D721Med (cell line): ENCODE data around the gene YPEL1.

Source experiments
- DNase-seq: peaks from one replicate; pipeline ENCODE4 v3.0.0; 2011; ENCODE audit warnings: low spot score; ENCODE audit not compliant: insufficient read length
- FAIRE-seq: peaks from 2 replicates; lab custom pipeline; 2011; peaks lifted over from hg19 to GRCh38; lab: Jason Lieb, UNC
- CTCF ChIP-seq: IDR thresholded peaks from 2 replicates; pipeline ENCODE4 v1.5.1; 2012; ENCODE audit warnings: mild to moderate bottlenecking, control low read depth; ENCODE audit not compliant: insufficient read depth; ENCODE audit errors: missing control alignments

The YPEL1 gene

DNA sequence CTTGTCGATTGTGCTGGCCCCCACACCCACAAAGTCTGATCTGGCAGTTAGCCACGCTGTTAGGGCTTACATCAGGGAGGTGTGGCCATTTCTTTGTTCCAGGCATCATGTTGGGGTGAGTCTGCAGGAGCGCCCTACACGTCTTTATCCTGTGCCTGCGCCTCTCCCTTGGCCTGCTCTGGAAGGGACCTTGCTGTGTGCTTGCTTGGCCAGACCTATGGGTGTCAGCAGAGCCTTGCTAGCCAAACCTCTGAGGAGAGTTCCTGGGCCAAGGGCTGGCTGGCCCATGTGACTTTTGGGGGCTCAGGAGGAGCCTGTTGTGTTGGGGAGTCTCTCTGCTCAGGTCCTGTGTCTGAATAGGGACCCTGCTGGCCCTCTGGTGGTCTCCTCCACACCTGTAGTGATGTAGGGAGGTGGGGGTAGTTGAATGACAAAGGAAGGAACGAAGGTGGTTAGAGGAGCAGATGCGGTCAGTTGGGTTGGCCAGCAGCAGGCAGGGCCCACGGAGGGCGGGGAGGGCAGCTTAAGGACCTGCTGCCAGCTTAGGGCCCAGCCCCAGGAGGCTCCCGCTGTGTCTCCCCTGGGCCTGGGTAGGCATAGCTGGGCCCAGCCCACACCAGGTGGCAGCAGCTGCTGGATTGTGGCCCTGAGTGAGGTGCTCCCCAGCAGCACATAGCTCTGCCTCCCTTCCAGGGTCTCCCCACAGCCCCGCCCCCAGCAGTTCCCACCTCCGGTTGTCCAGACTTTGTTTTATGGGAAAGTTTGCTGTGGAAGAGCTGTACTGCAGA lies 61.9 kb downstream of the YPEL1 start:
- no peak for DNase-seq
- no peak for FAIRE-seq
- no peak for TF ChIP-seq CTCF

DNA sequence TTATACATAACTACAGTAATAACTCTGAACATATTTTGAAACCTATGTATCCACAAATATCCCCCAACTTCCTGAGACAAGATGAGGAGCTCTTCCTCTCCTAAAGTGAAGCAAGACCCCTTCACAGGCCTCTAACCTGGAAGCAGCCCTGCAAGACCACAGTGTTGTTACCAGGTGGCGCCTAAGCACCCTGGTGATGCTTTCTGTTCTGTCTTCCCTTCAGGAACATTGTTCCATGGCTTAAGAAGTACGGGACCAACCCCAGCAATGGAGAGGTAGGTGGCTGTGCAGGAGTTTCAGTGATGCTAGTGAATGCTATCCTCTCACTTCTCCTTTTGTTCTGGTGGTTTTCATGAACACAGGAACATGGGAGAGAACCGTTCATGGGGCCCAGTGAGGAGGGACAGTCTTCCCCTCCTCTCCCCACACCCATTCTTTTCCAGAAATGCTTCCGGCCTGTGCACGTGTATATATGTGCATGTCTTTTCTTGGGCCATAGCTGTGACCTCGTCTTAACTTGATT lies 63.4 kb downstream of the YPEL1 start:
- FAIRE-seq (no peak), DNase-seq (no peak)
- no peak for TF ChIP-seq CTCF

DNA sequence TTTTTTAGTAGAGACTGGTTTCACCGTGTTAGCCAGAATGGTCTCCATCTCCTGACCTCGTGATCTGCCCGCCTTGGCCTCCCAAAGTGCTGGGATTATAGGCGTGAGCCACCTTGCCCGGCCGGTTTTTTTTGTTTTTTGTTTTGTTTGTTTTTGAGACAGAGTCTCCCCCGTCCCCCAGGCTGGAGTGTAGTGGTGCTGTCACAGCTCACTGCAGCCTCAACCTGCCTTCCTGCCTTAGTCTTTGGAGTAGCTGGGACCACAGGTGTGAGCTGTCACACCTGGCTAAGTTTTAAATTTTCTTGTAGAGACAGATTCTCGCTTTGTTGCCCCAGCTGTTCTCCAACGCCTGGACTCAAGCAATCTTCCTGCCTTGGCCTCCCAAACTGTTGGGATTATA lies 66.6 kb downstream of the YPEL1 start:
- no peak for FAIRE-seq
- TF ChIP-seq CTCF, result no peak
- no peak for DNase-seq

- TF ChIP-seq CTCF, result no peak
- FAIRE-seq (no peak), DNase-seq (no peak)
Measured at GRCh38 chr22:21666786-21667185, 68.8 kb downstream of the YPEL1 start.

DNA sequence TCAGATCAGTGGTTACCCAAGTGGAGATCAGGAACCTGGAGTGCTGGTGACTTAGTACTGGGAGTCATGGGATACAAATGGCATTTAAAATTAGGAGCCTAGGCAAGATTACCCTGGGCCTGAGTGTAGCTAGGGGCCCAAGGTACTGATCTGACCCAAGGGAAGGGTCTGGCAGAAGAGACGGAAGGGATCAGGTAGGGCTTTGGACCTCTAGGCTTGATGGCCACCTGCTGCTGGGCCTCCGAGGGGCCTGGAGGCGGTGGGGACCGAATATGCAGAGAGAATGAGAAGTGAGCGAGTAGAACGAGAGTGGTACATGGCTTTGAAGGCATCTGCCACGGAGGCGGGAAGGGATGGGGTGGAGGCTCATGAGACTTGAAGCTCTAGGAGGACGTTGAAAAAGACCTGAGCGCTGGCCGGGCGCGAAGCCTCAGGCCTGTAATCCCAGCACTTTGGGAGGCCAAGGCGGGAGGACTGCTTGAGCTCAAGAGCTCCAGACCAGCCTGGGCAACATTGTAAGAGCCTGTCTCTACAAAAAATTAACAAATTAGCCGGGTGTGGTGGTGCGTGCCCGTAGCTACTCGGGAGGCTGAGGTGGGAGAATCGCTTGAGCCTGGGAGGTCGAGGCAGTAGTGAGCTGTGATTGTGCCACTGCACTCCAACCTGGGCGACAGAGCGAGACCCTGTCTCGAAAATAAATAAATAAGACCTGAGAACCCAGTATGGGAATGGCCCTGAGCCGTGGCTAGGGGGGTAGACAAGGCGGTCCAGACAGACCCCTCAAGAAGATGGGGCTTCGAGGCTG lies 70.3 kb downstream of the YPEL1 start:
- DNase-seq (no peak), FAIRE-seq (no peak)
- TF ChIP-seq CTCF, result no peak

DNA sequence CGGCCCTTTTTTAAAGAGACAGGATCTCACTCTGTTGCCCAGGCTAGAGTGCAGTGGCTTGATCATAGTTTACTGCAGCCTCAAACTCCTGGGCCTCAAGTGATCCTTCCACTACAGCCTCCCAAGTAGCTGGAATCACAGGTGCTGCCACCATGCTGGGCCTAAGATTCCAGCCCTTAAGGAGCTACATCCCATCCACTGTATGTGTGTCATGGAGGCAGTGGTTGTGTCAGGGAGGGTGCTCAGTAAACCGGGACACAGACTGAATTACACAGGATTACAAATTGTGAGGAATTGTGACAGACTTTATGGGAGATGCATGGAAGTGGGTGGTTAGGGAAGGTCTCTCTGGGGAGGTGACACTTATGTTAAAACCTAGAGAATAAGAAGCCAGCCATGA lies 71.9 kb downstream of the YPEL1 start:
- no peak for TF ChIP-seq CTCF
- no peak for FAIRE-seq

More for the DNA sequence above, 71.9 kb downstream of the YPEL1 start:
- no peak for DNase-seq
